Measurements from ENCODE around the gene HMX2.

- TF ChIP-seq CTCF (IDR thresholded peaks at IDR 0.05) (no peak), POLR2AphosphoS5 (IDR thresholded peaks at IDR 0.05) (no peak), POLR2A (IDR thresholded peaks at IDR 0.05) (no peak)
Observed at GRCh38 chr10:123119081-123119480, 28.9 kb upstream of the HMX2 start.

Measured in breast epithelium (tissue), 3 donors.